SK-N-SH treated with all-trans-retinoic acid at 6 μM for 48 hours (cell line): Measurements from ENCODE around the gene ZBTB24.

Experiments used
- ATAC-seq: fragments of 200-7000 bp; cut with Tn5 transposase; 3 replicates; pipeline ENCODE4 v1.9.1; 2020; ENCODE audit warnings: mild to moderate bottlenecking, moderate library complexity
- ARNTL ChIP-seq: fragments of 450-650 bp; formaldehyde crosslinking; IDR thresholded peaks from 2 replicates; pipeline ENCODE4 v1.5.0; 2020; ENCODE audit warnings: low read depth, mild to moderate bottlenecking, moderate library complexity, borderline replicate concordance
- ESRRG ChIP-seq: fragments of 250-450 bp; sonication (Bioruptor Pico); IDR thresholded peaks from 2 replicates; pipeline ENCODE4 v1.6.1; 2021; ENCODE audit warnings: mild to moderate bottlenecking
- GLIS3 ChIP-seq: fragments of 250-450 bp; sonication (Bioruptor Pico); IDR thresholded peaks from 2 replicates; pipeline ENCODE4 v1.5.0; 2020; ENCODE audit warnings: mild to moderate bottlenecking, moderate library complexity
- OSR1 ChIP-seq: fragments of 250-450 bp; sonication (Bioruptor Pico); IDR thresholded peaks from 2 replicates; pipeline ENCODE4 v1.8.0; 2022; ENCODE audit warnings: moderate library complexity, mild to moderate bottlenecking, inconsistent platforms
- PPARA ChIP-seq: fragments of 250-450 bp; sonication (Bioruptor Pico); IDR thresholded peaks from 2 replicates; pipeline ENCODE4 v1.5.0; 2020; ENCODE audit warnings: mild to moderate bottlenecking, borderline replicate concordance
- RARB ChIP-seq: fragments of 250-450 bp; sonication (Bioruptor Pico); IDR thresholded peaks from 2 replicates; pipeline ENCODE4 v1.8.0; 2021; ENCODE audit warnings: mild to moderate bottlenecking, moderate library complexity
- SNAI2 ChIP-seq: fragments of 250-450 bp; sonication (Bioruptor Pico); IDR thresholded peaks from 2 replicates; pipeline ENCODE4 v1.5.0; 2020; ENCODE audit warnings: mild to moderate bottlenecking, moderate library complexity
- TCF4 ChIP-seq: fragments of 250-450 bp; sonication (Bioruptor Pico); IDR thresholded peaks from 2 replicates; pipeline ENCODE4 v1.8.0; 2021; ENCODE audit warnings: mild to moderate bottlenecking, moderate library complexity, borderline replicate concordance
- TOX ChIP-seq: fragments of 250-450 bp; sonication (Bioruptor Pico); IDR thresholded peaks from 2 replicates; pipeline ENCODE4 v1.8.0; 2021; ENCODE audit warnings: mild to moderate bottlenecking, moderate library complexity, borderline replicate concordance
- ZC3H10 ChIP-seq: fragments of 250-450 bp; sonication (Bioruptor Pico); IDR thresholded peaks from 2 replicates; pipeline ENCODE4 v1.5.1; 2021; ENCODE audit warnings: mild to moderate bottlenecking, moderate library complexity
- ZFP3 ChIP-seq: fragments of 250-450 bp; sonication (Bioruptor Pico); IDR thresholded peaks from 2 replicates; pipeline ENCODE4 v1.5.0; 2020; ENCODE audit warnings: mild to moderate bottlenecking, moderate library complexity
- ZFP30 ChIP-seq: fragments of 450-650 bp; formaldehyde crosslinking; IDR thresholded peaks from 2 replicates; pipeline ENCODE4 v1.5.0; 2022; ENCODE audit warnings: mild to moderate bottlenecking, moderate library complexity
- ZNF565 ChIP-seq: fragments of 450-650 bp; formaldehyde crosslinking; conservative IDR thresholded peaks from 2 replicates; pipeline ENCODE4 v1.5.0; 2020; ENCODE audit warnings: low read depth, mild to moderate bottlenecking, moderate library complexity
- ZNF70 ChIP-seq: fragments of 450-650 bp; formaldehyde crosslinking; IDR thresholded peaks from 2 replicates; pipeline ENCODE4 v1.5.0; 2020; ENCODE audit warnings: mild to moderate bottlenecking, moderate library complexity
- ZNF8 ChIP-seq: fragments of 450-650 bp; formaldehyde crosslinking; IDR thresholded peaks from 2 replicates; pipeline ENCODE4 v1.5.0; 2020; ENCODE audit warnings: mild to moderate bottlenecking, moderate library complexity
- TF ChIP-seq, protein P1 (sequence below): fragments of 250-450 bp; sonication (Bioruptor Pico); IDR thresholded peaks from 2 replicates; pipeline ENCODE4 v1.5.1; 2020; ENCODE audit warnings: low read depth, mild to moderate bottlenecking, moderate library complexity
- TF ChIP-seq, protein P2 (sequence below): fragments of 250-450 bp; sonication (Bioruptor Pico); IDR thresholded peaks from 2 replicates; pipeline ENCODE4 v1.5.0; 2020; ENCODE audit warnings: mild to moderate bottlenecking, moderate library complexity
- TF ChIP-seq, protein P3 (sequence below): fragments of 250-450 bp; sonication (Bioruptor Pico); IDR thresholded peaks from 2 replicates; pipeline ENCODE4 v1.8.0; 2020; ENCODE audit warnings: mild to moderate bottlenecking, moderate library complexity, borderline replicate concordance
- TF ChIP-seq, protein P4 (sequence below): fragments of 250-450 bp; sonication (Bioruptor Pico); IDR thresholded peaks from 2 replicates; pipeline ENCODE4 v1.8.0; 2021; ENCODE audit warnings: low read depth, mild to moderate bottlenecking, moderate library complexity, borderline replicate concordance
- TF ChIP-seq, protein P5 (sequence below): fragments of 250-450 bp; sonication (Bioruptor Pico); IDR thresholded peaks from 2 replicates; pipeline ENCODE4 v1.5.1; 2021; ENCODE audit warnings: mild to moderate bottlenecking, moderate library complexity

ZBTB24 gene

DNA sequence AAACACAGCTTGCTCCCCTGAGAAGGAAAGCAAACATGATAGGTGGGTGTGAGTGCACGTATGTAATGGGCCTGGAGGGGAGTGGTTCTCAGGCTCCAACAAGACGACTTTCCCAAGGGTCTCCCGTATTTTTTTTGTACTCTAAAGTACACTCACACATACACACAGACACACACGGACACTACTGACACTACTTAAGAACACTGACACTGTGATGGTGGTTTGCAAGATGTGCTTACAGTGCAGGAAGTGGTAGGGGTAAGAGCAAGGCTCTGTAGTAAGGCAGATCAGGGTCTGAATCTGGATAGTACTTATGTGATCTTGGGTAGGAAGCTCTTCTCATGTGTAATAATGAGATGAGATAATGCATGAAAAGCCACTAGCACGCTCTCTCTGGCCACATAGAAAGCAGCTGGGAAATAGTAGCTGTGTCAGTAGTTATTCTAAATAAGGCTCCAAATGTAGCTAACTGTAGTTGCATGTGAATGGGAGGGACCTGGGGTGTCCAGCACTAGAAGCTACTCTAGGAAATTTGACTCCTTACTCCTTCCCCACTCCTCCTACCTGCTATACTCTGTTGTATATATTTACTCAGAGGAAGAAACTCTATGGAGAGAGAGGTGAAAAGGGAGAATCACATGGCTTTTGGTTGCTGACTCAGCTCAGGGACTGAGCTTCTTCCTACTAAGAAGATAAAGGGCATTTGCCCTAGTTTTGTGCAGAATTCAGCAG lies 8.4 kb upstream of the ZBTB24 start:
- ATAC-seq, result no peak; the same call in 1 of the 3 replicates
- no peak for TF ChIP-seq ZFP30 (CRISPR knock-in tag)
- no peak for TF ChIP-seq ZC3H10 (CRISPR knock-in tag)
- TF ChIP-seq, all 23 proteins: peak for 0

DNA sequence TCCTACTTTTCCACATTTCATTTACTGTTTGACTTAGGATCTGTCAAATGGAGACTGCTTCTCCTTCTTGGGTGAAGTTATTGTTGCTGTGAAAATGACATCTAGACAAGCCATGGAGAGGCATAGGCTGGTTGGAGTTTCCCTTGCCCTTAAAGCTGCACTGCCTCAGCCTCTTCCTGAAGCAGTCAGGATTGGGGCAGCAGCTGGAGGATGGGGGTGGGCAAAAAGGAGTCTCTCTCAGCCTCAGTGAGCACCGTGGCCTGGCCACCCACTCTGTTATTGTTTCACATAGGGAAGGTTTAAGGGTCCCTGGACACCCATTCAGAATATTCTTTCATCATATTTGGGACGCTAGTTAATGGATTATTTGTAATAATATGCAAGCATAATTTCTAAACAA lies 7.7 kb upstream of the ZBTB24 start:
- no peak for ATAC-seq
- TF ChIP-seq ARNTL (CRISPR knock-in tag) (no peak), ZNF565 (CRISPR knock-in tag) (no peak), ZNF70 (CRISPR knock-in tag) (no peak), RARB (CRISPR knock-in tag) (no peak)

DNA sequence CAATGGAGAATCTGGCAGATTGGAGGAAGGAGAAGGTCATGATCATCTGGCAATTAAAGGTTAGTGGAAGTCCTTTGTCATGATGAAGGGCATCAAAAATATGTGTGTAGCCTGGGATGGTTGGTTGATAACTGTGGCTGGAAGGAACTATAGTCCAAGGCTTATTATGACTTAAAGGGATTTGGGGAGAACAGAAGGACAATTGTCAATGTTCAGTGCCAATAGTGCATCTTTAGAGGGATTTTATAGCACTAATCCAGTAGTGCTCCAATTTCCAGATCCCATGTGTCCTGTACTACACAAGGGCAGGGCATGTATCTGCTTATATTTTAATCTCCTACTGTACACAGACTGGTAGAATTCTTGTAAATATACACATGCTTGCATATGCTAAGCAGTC lies 5.0 kb upstream of the ZBTB24 start:
- TF ChIP-seq, protein P1, sequence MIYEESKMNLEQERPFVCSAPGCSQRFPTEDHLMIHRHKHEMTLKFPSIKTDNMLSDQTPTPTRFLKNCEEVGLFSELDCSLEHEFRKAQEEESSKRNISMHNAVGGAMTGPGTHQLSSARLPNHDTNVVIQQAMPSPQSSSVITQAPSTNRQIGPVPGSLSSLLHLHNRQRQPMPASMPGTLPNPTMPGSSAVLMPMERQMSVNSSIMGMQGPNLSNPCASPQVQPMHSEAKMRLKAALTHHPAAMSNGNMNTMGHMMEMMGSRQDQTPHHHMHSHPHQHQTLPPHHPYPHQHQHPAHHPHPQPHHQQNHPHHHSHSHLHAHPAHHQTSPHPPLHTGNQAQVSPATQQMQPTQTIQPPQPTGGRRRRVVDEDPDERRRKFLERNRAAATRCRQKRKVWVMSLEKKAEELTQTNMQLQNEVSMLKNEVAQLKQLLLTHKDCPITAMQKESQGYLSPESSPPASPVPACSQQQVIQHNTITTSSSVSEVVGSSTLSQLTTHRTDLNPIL (CRISPR knock-in tag), result no peak
- no peak for TF ChIP-seq OSR1 (CRISPR knock-in tag)
- TF ChIP-seq SNAI2 (CRISPR knock-in tag), result no peak
- TF ChIP-seq, protein P2, sequence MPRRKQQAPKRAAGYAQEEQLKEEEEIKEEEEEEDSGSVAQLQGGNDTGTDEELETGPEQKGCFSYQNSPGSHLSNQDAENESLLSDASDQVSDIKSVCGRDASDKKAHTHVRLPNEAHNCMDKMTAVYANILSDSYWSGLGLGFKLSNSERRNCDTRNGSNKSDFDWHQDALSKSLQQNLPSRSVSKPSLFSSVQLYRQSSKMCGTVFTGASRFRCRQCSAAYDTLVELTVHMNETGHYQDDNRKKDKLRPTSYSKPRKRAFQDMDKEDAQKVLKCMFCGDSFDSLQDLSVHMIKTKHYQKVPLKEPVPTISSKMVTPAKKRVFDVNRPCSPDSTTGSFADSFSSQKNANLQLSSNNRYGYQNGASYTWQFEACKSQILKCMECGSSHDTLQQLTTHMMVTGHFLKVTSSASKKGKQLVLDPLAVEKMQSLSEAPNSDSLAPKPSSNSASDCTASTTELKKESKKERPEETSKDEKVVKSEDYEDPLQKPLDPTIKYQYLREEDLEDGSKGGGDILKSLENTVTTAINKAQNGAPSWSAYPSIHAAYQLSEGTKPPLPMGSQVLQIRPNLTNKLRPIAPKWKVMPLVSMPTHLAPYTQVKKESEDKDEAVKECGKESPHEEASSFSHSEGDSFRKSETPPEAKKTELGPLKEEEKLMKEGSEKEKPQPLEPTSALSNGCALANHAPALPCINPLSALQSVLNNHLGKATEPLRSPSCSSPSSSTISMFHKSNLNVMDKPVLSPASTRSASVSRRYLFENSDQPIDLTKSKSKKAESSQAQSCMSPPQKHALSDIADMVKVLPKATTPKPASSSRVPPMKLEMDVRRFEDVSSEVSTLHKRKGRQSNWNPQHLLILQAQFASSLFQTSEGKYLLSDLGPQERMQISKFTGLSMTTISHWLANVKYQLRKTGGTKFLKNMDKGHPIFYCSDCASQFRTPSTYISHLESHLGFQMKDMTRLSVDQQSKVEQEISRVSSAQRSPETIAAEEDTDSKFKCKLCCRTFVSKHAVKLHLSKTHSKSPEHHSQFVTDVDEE (CRISPR knock-in tag), result no peak
- TF ChIP-seq ZFP30 (CRISPR knock-in tag), result no peak
- TF ChIP-seq, protein P3, sequence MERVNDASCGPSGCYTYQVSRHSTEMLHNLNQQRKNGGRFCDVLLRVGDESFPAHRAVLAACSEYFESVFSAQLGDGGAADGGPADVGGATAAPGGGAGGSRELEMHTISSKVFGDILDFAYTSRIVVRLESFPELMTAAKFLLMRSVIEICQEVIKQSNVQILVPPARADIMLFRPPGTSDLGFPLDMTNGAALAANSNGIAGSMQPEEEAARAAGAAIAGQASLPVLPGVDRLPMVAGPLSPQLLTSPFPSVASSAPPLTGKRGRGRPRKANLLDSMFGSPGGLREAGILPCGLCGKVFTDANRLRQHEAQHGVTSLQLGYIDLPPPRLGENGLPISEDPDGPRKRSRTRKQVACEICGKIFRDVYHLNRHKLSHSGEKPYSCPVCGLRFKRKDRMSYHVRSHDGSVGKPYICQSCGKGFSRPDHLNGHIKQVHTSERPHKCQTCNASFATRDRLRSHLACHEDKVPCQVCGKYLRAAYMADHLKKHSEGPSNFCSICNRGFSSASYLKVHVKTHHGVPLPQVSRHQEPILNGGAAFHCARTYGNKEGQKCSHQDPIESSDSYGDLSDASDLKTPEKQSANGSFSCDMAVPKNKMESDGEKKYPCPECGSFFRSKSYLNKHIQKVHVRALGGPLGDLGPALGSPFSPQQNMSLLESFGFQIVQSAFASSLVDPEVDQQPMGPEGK (CRISPR knock-in tag), result no peak
- TF ChIP-seq ESRRG (CRISPR knock-in tag), result no peak
- TF ChIP-seq ZFP3 (CRISPR knock-in tag), result no peak
- TF ChIP-seq, protein P4, sequence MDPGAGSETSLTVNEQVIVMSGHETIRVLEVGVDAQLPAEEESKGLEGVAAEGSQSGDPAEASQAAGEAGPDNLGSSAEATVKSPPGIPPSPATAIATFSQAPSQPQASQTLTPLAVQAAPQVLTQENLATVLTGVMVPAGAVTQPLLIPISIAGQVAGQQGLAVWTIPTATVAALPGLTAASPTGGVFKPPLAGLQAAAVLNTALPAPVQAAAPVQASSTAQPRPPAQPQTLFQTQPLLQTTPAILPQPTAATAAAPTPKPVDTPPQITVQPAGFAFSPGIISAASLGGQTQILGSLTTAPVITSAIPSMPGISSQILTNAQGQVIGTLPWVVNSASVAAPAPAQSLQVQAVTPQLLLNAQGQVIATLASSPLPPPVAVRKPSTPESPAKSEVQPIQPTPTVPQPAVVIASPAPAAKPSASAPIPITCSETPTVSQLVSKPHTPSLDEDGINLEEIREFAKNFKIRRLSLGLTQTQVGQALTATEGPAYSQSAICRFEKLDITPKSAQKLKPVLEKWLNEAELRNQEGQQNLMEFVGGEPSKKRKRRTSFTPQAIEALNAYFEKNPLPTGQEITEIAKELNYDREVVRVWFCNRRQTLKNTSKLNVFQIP, result no peak
- no peak for TF ChIP-seq PPARA (CRISPR knock-in tag)
- no peak for TF ChIP-seq GLIS3 (CRISPR knock-in tag)
- TF ChIP-seq TOX (CRISPR knock-in tag), result no peak
- no peak for TF ChIP-seq TCF4 (CRISPR knock-in tag)
- TF ChIP-seq ZNF8, result no peak
- no peak for ATAC-seq

DNA sequence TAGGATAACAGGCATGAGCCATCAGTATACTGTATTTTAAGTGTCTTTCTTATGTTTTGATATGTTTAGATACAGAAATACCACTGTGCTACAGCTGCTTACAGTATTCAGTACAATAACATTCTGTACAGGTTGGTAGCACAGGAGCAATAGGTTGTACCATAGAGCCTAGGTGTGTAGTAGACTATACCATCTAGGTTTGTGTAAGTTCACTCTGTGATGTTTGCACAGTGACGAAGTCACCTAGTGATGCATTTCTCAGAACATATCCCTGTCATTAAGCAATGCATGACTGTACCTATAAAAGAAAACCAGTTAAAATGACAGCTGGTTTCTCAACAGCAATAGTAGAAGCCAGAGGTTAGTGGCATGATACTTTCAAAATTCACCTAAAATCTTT lies 3.0 kb upstream of the ZBTB24 start:
- ATAC-seq, result no peak
- no peak for TF ChIP-seq ESRRG (CRISPR knock-in tag)
- TF ChIP-seq, protein P5, sequence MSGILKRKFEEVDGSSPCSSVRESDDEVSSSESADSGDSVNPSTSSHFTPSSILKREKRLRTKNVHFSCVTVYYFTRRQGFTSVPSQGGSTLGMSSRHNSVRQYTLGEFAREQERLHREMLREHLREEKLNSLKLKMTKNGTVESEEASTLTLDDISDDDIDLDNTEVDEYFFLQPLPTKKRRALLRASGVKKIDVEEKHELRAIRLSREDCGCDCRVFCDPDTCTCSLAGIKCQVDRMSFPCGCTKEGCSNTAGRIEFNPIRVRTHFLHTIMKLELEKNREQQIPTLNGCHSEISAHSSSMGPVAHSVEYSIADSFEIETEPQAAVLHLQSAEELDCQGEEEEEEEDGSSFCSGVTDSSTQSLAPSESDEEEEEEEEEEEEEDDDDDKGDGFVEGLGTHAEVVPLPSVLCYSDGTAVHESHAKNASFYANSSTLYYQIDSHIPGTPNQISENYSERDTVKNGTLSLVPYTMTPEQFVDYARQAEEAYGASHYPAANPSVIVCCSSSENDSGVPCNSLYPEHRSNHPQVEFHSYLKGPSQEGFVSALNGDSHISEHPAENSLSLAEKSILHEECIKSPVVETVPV (CRISPR knock-in tag), result no peak
